GM12865 (cell line): Measurements from ENCODE around the gene CAMK2B.

Experiments
- DNase-seq: peaks from one replicate; pipeline ENCODE4 v3.0.0; 2010; ENCODE audit warnings: low read depth
- H3K4me3 ChIP-seq: 2 replicates; pipeline ENCODE4 v1.5.1; 2011; ENCODE audit warnings: mild to moderate bottlenecking, low read depth, low read length, control low read depth
- CTCF ChIP-seq: IDR thresholded peaks from 2 replicates; pipeline ENCODE4 v1.5.1; 2011; ENCODE audit warnings: low read length, control low read depth, low read depth, inconsistent platforms; ENCODE audit not compliant: insufficient read depth; ENCODE audit errors: missing control alignments

The CAMK2B gene

GRCh38 chr7:44310221-44310848 is 15.1 kb downstream of the CAMK2B start:
- no peak overlapping the region for H3K4me3 ChIP-seq
- DNase-seq: no peak
- TF ChIP-seq CTCF: no peak

GRCh38 chr7:44309271-44310091 is 15.9 kb downstream of the CAMK2B start:
- TF ChIP-seq CTCF: no peak
- peak; percentile 32 for DNase-seq
- no peak overlapping the region for H3K4me3 ChIP-seq

- no peak for TF ChIP-seq CTCF
- H3K4me3 ChIP-seq: no peak overlapping the region
- no peak for DNase-seq
These were observed 16.7 kb downstream of the CAMK2B start for GRCh38 chr7:44308596-44309270.

- no peak for DNase-seq
- no peak for TF ChIP-seq CTCF
- H3K4me3 ChIP-seq: no peak overlapping the region
These were observed 17.3 kb downstream of the CAMK2B start for GRCh38 chr7:44307905-44308595.

- DNase-seq: peak; percentile 23
- H3K4me3 ChIP-seq: no peak overlapping the region
- peak; percentile 36 for TF ChIP-seq CTCF
These were observed 18.0 kb downstream of the CAMK2B start for GRCh38 chr7:44307301-44307900.

GRCh38 chr7:44306606-44307005 is 18.8 kb downstream of the CAMK2B start:
- TF ChIP-seq CTCF: no peak
- DNase-seq: no peak
- H3K4me3 ChIP-seq: no peak overlapping the region
